Activated T-helper 17 cell treated with anti-CD3 and anti-CD28 coated beads, Interleukin-2, amount 50 U/mL, for 72 hours (primary cell): ENCODE results near the gene BMPR1A. TPM values are rescaled to one million over a fixed set of nuclear protein-coding genes. Genes with fewer than 3 reads are reported as not detected.

Experiments
- ATAC-seq: fragments of 150-1000 bp; cut with Tn5 transposase; replicated peaks from 2 replicates; pipeline ENCODE4 v1.10.0; 2021; ENCODE audit warnings: mild to moderate bottlenecking, moderate library complexity
- H3K27ac Mint-ChIP-seq: one replicate; pipeline ENCODE4 v1.8.0; 2022; ENCODE audit warnings: mixed read lengths
- H3K27me3 Mint-ChIP-seq: one replicate; pipeline ENCODE4 v1.8.0; 2022; ENCODE audit warnings: mixed read lengths
- H3K36me3 Mint-ChIP-seq: one replicate; pipeline ENCODE4 v1.8.0; 2022; ENCODE audit warnings: low read depth, mild to moderate bottlenecking, mixed read lengths
- H3K4me1 Mint-ChIP-seq: one replicate; pipeline ENCODE4 v1.8.0; 2022; ENCODE audit warnings: mixed read lengths
- H3K4me3 Mint-ChIP-seq: one replicate; pipeline ENCODE4 v1.8.0; 2022; ENCODE audit warnings: mild to moderate bottlenecking, mixed read lengths
- H3K9me3 Mint-ChIP-seq: one replicate; pipeline ENCODE4 v1.8.0; 2022; ENCODE audit warnings: mixed read lengths
- total RNA-seq, 2 donors: library from RNA; stranded (reverse); gene quantifications; one replicate each; pipeline ENCODE4 v1.2.3, GENCODE V29; 2022

BMPR1A gene
- total RNA-seq, 2 donors from 2014 or later, result 11.1 to 14.4 TPM

DNA sequence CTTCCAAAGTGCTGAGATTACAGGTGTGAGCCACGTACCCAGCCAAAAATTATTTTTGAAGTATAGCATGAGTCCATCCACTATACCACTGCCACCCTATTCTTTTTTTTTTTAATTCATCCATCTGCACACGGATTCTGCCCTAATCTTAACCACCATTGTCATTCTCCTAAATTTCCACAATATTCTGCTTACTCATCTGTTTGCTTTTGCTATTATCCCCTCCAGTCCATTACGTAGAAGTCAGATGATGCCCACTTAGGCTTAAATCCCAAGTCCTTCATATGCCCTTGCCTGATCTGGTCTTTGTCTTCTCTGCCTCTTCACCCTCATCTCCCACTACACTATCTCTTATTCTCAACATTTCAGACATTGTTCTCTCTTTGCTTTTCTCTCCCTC is 114.3 kb downstream of the BMPR1A start:
- Mint-ChIP-seq H3K4me1 (no peaks in the 10 kb centered on the region), H3K27ac (no peak overlapping the region), H3K27me3 (no peaks in the 10 kb centered on the region), H3K36me3 (peaks cover 3% of the 10 kb centered on the region), H3K4me3 (no peak overlapping the region), H3K9me3 (no peaks in the 10 kb centered on the region)
- ATAC-seq, result no peak

DNA sequence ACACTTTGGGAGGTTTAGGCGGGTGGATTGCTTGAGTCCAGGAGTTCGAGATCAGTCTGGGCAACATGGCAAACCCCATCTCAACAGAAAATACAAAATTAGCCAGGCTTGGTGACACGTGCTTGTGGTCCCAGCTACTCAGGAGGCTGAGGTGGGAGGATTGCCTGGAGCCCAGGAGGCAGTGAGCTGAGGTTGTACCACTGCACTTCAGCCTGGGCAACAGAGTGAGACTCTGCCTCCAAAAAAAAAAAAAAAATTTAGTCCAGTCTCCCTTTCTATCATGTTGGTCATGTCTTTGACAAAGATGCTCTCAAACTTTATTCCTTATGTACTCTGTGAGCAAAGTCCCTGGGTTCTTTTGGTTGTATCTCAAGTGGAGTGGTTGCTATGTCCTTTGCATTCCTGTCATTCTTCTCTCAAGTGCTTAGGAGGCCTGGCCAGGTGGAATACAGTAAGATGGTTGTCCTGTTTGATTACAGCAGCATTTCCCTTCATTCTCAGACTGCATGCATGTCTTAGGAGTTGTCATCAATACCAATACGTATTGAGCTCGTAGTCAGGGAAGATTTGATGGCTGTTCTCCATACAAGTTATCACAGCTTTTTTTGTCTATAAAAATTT is 115.3 kb downstream of the BMPR1A start:
- Mint-ChIP-seq H3K9me3 (no peaks in the 10 kb centered on the region), H3K27ac (no peak overlapping the region), H3K27me3 (no peaks in the 10 kb centered on the region), H3K4me1 (no peaks in the 10 kb centered on the region), H3K4me3 (no peak overlapping the region), H3K36me3 (peaks cover 9% of the 10 kb centered on the region)
- no peak for ATAC-seq

DNA sequence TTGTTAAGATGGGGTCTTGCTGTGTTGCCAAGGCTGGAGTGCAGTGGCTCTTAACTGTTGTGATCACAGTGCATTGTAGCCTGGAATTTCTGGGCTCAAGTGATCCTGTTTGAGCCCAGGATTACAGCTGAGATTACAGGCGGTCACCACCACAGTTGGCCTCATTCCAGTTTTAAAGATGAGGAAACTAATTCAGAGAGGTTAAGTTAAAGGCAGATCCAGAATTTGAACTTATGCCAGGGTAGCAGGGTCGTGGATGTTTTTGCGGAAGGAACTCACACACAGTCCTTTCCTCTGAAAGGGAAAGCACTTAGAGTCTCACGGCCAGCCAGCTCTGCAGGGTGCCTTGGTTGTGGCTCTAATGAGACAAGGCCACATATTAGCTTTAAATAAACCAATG is 116.3 kb downstream of the BMPR1A start:
- H3K9me3 Mint-ChIP-seq, result no peaks in the 10 kb centered on the region
- H3K36me3 Mint-ChIP-seq, result peaks cover 17% of the 10 kb centered on the region
- no peak overlapping the region for H3K27ac Mint-ChIP-seq
- no peaks in the 10 kb centered on the region for H3K27me3 Mint-ChIP-seq
- no peak for ATAC-seq
- H3K4me1 Mint-ChIP-seq, result no peaks in the 10 kb centered on the region
- H3K4me3 Mint-ChIP-seq, result no peak overlapping the region

DNA sequence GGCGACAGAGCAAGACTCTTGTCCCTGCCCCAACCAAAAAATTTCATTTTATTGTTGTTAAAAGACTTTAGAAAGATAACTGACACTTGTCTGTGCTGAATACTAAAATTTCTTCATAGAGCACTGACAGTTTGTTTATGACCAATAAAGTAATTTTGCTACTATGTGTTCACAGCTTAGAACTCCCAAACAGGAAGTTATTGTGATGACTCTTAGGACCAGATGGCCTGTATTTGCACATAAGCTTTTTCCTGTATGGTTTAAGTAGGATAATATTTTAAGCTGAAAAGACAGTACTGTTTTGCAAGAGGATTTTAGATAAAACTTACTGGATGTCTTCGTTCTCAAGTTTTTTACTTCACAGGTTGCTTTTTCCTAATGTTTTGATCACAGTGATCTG is 120.3 kb downstream of the BMPR1A start:
- Mint-ChIP-seq H3K36me3 (peaks cover 25% of the 10 kb centered on the region), H3K27ac (no peak overlapping the region), H3K4me1 (no peaks in the 10 kb centered on the region), H3K27me3 (no peaks in the 10 kb centered on the region), H3K9me3 (no peaks in the 10 kb centered on the region), H3K4me3 (no peak overlapping the region)
- no peak for ATAC-seq

DNA sequence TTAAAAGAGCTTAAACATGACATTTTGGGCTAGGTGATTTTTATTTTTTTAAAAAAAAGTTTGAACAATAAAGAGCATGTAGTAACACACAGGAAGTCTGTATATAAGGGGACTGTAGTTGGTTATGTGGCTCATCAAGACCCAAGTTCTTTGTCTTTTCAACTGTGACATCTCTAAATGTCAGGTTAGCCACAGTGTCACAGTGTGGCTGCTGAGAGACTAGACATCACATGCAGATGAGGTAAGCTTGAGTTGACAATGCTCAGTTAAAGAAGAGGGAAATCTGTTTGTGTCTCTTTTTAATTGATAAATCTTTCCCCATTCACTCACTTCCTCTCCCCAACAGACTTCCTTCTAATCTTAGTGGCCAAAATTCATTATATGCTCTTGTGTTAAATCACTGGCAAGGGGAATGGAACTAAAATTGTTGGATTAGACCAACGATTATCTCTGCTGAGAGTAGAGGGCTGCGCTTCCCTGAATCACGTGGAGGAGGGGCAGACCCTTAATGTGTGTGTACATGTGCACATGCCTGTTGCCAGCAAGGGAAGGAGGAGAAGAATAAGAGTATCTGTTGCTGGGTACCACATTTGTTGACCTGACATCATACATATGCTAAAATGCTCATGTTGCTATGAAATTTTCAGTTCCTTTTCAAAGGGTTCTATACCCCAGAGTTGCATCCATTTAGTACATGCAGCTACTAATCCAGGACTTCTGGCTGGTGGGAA is 122.7 kb downstream of the BMPR1A start:
- Mint-ChIP-seq H3K27me3 (no peaks in the 10 kb centered on the region), H3K9me3 (no peaks in the 10 kb centered on the region), H3K4me1 (no peaks in the 10 kb centered on the region), H3K36me3 (peaks cover 25% of the 10 kb centered on the region), H3K27ac (peak overlapping the region; percentile 20), H3K4me3 (no peak overlapping the region)
- ATAC-seq, result peak; percentile 23

DNA sequence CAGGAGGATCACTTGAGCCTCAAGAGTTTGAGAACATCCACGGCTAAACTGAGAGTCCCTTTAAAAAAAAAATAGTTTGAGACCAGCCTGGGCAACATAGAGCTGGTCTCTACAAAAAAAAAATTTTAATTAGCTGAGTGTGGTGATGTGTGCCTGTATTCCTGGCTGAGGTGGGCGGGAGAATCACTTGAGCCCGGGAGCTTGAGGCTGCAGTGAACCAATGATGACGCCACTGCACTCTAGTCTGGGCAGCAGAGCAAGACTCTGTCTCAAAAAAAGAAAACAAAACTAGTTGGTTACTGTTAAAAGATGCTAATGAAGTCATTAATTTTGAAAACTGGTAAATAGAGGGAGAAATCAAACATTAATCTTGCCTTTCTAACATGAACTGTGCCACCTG is 124.6 kb downstream of the BMPR1A start:
- H3K4me3 Mint-ChIP-seq, result no peak overlapping the region
- peaks cover 19% of the 10 kb centered on the region for H3K36me3 Mint-ChIP-seq

DNA sequence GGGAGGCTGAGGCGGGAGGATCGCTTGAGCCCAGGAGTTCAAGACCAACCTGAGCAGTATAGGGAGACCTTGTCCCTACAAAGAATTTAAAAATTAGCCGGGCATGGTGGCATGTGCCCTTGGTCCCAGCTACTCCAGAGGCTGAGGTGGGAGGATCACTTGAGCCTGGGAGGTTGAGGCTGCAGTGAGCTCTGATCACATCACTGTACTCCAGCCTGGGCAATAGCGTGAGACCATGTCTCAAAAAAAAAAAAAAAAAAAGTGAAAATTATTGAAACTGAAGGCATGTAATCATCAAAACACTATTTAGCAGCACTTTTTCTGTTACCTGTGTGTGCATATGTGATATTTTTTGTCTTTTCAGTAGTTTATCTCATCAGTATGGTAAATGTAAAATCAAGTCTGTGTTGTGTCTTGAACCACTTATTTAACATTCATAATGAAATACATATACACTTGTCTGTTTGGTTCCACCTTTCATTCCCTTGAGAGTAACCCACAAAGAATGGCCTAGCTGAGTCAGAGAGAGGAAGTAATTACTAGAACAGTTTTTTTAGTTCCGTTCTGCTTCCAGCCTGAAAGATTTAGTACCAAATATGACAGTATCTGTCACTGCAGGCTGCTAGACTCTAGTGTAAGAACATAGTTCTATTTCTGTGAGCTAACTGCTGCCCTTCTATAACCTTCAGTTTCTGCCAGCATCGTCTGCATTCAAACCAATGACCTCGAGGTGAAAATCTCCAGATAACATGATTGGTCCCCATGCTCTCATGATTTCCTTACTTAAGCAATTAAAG is 132.4 kb downstream of the BMPR1A start:
- peak; percentile 98 for ATAC-seq
- H3K27me3 Mint-ChIP-seq, result no peaks in the 10 kb centered on the region
- H3K9me3 Mint-ChIP-seq, result no peaks in the 10 kb centered on the region
- H3K27ac Mint-ChIP-seq, result peak overlapping the region; percentile 20
- H3K36me3 Mint-ChIP-seq, result peaks cover 33% of the 10 kb centered on the region
- H3K4me1 Mint-ChIP-seq, result peaks cover 5% of the 10 kb centered on the region
- H3K4me3 Mint-ChIP-seq, result peak overlapping the region; percentile 34

More for the DNA sequence above, 124.6 kb downstream of the BMPR1A start:
- Mint-ChIP-seq H3K4me1 (no peaks in the 10 kb centered on the region), H3K27ac (no peak overlapping the region), H3K27me3 (no peaks in the 10 kb centered on the region), H3K9me3 (no peaks in the 10 kb centered on the region)
- no peak for ATAC-seq

DNA sequence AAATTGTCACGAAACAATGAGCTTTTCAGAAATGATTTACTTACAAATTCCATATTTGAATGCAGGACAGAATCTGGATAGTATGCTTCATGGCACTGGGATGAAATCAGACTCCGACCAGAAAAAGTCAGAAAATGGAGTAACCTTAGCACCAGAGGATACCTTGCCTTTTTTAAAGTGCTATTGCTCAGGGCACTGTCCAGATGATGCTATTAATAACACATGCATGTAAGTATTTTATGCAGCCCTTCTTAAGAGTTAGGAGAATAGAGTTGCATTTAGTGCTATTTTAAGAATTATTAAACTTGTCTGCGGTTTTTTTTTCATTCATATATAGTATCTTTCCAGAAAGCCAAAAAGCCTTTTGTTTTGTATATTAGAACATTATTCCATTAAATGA is 133.6 kb downstream of the BMPR1A start:
- no peak for ATAC-seq
- no peak overlapping the region for H3K27ac Mint-ChIP-seq
- H3K27me3 Mint-ChIP-seq, result no peaks in the 10 kb centered on the region
- peaks cover 5% of the 10 kb centered on the region for H3K4me1 Mint-ChIP-seq
- peaks cover 39% of the 10 kb centered on the region for H3K36me3 Mint-ChIP-seq
- H3K9me3 Mint-ChIP-seq, result no peaks in the 10 kb centered on the region
- H3K4me3 Mint-ChIP-seq, result no peak overlapping the region

DNA sequence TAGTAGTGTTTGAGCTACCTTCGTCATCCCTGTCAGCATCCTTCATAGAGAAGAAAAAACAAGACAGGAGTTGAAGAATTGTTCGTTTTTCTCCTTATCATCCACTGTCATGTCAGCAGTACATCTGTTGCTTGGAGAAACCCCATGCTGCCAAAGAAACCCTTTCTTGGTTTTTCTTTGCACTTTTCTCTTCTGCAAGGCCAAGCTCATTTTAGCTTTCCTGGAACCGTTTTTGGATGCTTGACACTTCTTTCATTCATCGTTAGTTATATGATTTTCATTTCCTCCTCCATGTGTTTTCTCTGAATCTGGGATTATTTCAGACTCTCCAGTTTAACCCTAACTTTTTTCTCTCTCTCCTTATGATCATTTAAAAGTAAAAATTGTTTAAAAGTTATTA is 142.1 kb downstream of the BMPR1A start:
- H3K27ac Mint-ChIP-seq, result no peak overlapping the region
- peaks cover 26% of the 10 kb centered on the region for H3K36me3 Mint-ChIP-seq
- no peaks in the 10 kb centered on the region for H3K9me3 Mint-ChIP-seq
- ATAC-seq, result no peak
- no peaks in the 10 kb centered on the region for H3K27me3 Mint-ChIP-seq
- H3K4me3 Mint-ChIP-seq, result no peak overlapping the region
- H3K4me1 Mint-ChIP-seq, result no peaks in the 10 kb centered on the region

DNA sequence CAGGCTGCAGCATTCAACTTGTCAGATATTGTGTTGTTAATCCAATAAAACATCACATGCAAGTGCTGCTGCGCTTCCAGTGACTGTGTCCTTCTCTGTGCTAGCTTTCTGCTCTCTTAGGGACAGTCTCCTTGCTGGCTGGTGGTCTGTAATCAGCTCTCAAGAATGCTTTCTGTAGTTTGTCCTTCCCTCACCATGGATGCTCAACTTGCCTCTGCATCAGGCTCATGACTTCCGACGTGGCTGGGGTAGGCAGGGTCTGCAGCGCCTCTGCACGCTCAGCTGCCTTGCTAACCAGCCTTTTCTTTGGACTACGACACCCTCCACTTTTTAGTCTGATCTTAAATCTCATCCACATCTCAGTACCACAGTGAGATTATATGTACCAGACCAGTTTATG is 142.7 kb downstream of the BMPR1A start:
- Mint-ChIP-seq H3K36me3 (peaks cover 24% of the 10 kb centered on the region), H3K4me1 (no peaks in the 10 kb centered on the region), H3K9me3 (no peaks in the 10 kb centered on the region), H3K27ac (no peak overlapping the region), H3K27me3 (no peaks in the 10 kb centered on the region), H3K4me3 (no peak overlapping the region)
- ATAC-seq, result no peak

DNA sequence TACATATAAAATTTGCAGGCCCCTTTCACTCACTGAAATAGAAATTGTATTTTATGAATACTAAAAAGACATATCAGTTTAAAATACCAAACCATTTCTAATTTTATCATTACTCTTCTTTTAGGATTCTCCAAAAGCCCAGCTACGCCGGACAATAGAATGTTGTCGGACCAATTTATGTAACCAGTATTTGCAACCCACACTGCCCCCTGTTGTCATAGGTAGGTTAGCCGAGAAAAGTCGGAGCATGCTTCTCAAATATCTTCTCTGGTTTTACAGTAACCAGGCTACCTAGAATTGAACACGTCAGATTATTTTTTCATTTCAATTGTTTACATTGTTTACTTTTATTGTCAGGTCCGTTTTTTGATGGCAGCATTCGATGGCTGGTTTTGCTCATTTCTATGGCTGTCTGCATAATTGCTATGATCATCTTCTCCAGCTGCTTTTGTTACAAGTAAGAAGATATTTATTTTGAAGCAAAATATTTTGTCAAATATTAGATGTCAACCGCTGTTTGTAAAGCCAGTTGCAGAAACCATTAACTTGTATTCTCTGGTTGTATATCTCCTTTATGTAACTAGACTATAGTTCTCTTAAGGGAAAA is 143.4 kb downstream of the BMPR1A start:
- no peak for ATAC-seq
- H3K4me1 Mint-ChIP-seq, result no peaks in the 10 kb centered on the region

DNA sequence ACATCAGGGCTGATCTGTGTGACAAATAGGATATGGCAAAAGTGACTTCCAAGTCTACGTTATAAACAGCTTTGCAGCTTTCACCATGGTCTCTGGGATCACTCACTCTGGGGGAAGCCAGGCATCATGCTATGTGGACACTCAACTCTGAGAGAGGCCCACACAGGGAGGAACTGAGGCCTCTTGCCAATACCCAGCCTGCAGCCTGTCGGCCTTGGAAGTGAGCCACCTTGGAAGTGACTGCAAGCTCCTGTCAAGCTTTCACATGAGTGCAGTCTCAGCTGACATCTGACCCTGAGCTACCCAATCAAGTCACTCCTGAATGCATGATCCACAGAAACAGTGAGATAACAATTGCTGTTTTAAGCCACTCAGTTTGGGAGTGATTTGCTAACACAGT is 144.5 kb downstream of the BMPR1A start:
- Mint-ChIP-seq H3K4me3 (no peak overlapping the region), H3K36me3 (peaks cover 38% of the 10 kb centered on the region), H3K27me3 (no peaks in the 10 kb centered on the region), H3K27ac (no peak overlapping the region), H3K9me3 (no peaks in the 10 kb centered on the region), H3K4me1 (no peaks in the 10 kb centered on the region)
- no peak for ATAC-seq

More for the DNA sequence above, 143.4 kb downstream of the BMPR1A start:
- Mint-ChIP-seq H3K27ac (no peak overlapping the region), H3K27me3 (no peaks in the 10 kb centered on the region), H3K4me3 (no peak overlapping the region), H3K9me3 (no peaks in the 10 kb centered on the region), H3K36me3 (peaks cover 28% of the 10 kb centered on the region)

DNA sequence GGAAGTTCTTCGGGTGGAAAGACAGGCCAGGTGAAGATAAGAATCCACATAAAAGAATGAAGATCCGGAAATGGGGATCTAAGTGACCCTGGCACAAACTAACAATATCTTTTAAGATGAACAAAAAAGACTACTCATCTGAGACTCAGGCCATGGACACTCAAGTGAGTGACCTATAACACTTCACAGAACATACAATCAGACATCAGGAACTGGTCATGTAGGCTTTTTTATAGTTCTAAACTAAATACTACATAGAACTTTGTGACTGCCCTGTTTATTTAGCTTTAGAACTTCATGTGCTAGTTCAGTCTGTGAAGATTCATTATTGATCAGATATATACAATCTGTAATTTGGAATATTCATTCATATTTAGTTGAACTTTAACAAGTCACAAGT is 148.2 kb downstream of the BMPR1A start:
- H3K4me1 Mint-ChIP-seq, result no peaks in the 10 kb centered on the region
- no peak overlapping the region for H3K27ac Mint-ChIP-seq
- H3K36me3 Mint-ChIP-seq, result peaks cover 51% of the 10 kb centered on the region
- no peak for ATAC-seq
- H3K9me3 Mint-ChIP-seq, result peaks cover 5% of the 10 kb centered on the region
- no peaks in the 10 kb centered on the region for H3K27me3 Mint-ChIP-seq
- H3K4me3 Mint-ChIP-seq, result no peak overlapping the region

DNA sequence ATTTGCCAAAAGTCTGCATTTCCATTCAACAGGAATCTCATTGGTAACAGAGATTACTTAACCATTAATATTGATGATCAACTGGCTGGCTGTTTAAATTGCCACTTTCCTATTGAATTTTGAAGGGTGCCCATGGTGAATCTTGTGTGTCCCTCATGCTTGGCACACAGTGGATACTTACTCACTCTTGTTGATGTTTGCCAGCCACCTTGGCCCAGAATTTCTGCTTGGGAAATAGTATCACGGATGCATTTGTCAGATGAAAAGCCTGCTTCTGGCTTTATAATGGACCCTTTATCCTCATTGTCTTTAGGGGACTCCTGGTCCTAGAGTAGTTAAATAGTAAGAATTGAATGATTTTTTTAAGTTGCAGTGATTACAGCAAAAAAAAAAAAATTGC is 149.0 kb downstream of the BMPR1A start:
- peaks cover 5% of the 10 kb centered on the region for H3K9me3 Mint-ChIP-seq
- no peaks in the 10 kb centered on the region for H3K4me1 Mint-ChIP-seq
- H3K27ac Mint-ChIP-seq, result no peak overlapping the region
- H3K36me3 Mint-ChIP-seq, result peaks cover 43% of the 10 kb centered on the region
- no peak overlapping the region for H3K4me3 Mint-ChIP-seq
- ATAC-seq, result no peak
- no peaks in the 10 kb centered on the region for H3K27me3 Mint-ChIP-seq
